Panc1 (cell line): ENCODE results near the gene STX12. TPM values are rescaled to one million over a fixed set of nuclear protein-coding genes. Genes with fewer than 3 reads are reported as not detected.
"Not testable (repeated sequence)": the region's sequence is repeated elsewhere in the genome, so short reads cannot be mapped to it uniquely, and the experiment has no call there.

Source experiments
- ATAC-seq: fragments of 200-7000 bp; cut with Tn5 transposase; 2 replicates; pipeline ENCODE4 v1.9.1; 2020; ENCODE audit warnings: mild to moderate bottlenecking, moderate library complexity
- BruUV-seq: library from RNA; stranded (reverse); fragments of 400-500 nt; replicated peaks from 2 replicates; lab custom pipeline; 2021; lab: Mats Ljungman, UMichigan
- CTCF ChIA-PET: fragments of 300-600 bp; sonication (Branson Sonifier 250); formaldehyde crosslinking; loops from one replicate; lab custom pipeline; 2022; ENCODE audit warnings: antibody characterized with exemption; lab: Charles Lee
- POLR2A ChIA-PET: fragments of 300-600 bp; sonication (Branson Sonifier 250); formaldehyde crosslinking; loops from one replicate; lab custom pipeline; 2022; ENCODE audit warnings: antibody characterized with exemption; lab: Charles Lee
- DNase-seq: peaks from one replicate; pipeline ENCODE4 v3.0.0-alpha.2; 2010; ENCODE audit warnings: low read depth, low spot score
- H3K27ac ChIP-seq: 2 replicates; pipeline ENCODE4 v1.5.1; 2011; ENCODE audit warnings: mild to moderate bottlenecking, low read length, inconsistent platforms
- H3K27me3 ChIP-seq: fragments of 200-500 bp; sonication (Bioruptor generic); 2 replicates; pipeline ENCODE4 v1.6.0; 2014; ENCODE audit warnings: low read length, inconsistent platforms; ENCODE audit not compliant: control insufficient read depth, insufficient read depth
- H3K36me3 ChIP-seq: fragments of 200-500 bp; sonication (Bioruptor generic); 2 replicates; pipeline ENCODE4 v1.5.1; 2014; ENCODE audit warnings: inconsistent platforms, mild to moderate bottlenecking, low read length, moderate library complexity; ENCODE audit not compliant: control insufficient read depth, insufficient read depth
- H3K4me1 ChIP-seq: 2 replicates; pipeline ENCODE4 v1.5.1; 2011; ENCODE audit warnings: inconsistent platforms, mild to moderate bottlenecking, low read length, moderate library complexity; ENCODE audit not compliant: control insufficient read depth, insufficient read depth
- H3K4me3 ChIP-seq, 2 experiments: 2 replicates each; pipeline ENCODE4 v1.5.1; 2011 to 2012; ENCODE audit warnings: low read depth in 2 of 2, low read length in 2 of 2, mild to moderate bottlenecking in 2 of 2, inconsistent platforms in 1 of 2, moderate library complexity in 1 of 2
- H3K9me3 ChIP-seq: fragments of 200-500 bp; sonication (Bioruptor generic); 2 replicates; pipeline ENCODE4 v1.5.1; 2014; ENCODE audit warnings: low read depth, mild to moderate bottlenecking, inconsistent platforms, low read length, moderate library complexity; ENCODE audit not compliant: control insufficient read depth, insufficient read depth
- POLR2AphosphoS5 ChIP-seq: IDR thresholded peaks from 2 replicates; pipeline ENCODE4 v1.6.1; 2012; ENCODE audit warnings: mild to moderate bottlenecking, low read depth, low read length, moderate library complexity
- SIN3A ChIP-seq: IDR thresholded peaks from 2 replicates; pipeline ENCODE4 v1.6.1; 2012; ENCODE audit warnings: low read depth, mild to moderate bottlenecking, low read length, moderate library complexity, borderline replicate concordance; ENCODE audit not compliant: insufficient read depth
- TCF7L2 ChIP-seq: IDR thresholded peaks from 2 replicates; pipeline ENCODE4 v1.6.1; 2011; ENCODE audit warnings: mild to moderate bottlenecking, low read depth, low read length, inconsistent platforms
- in situ Hi-C: cut with HindIII; loops from 2 replicates; pipeline ENCODE4 v1.10.0; 2016; ENCODE audit warnings: low sequenced_read_pairs, low pct_unique_long_range_greater_than_20kb
- intact Hi-C: fragments of 100-400 bp; cut with micrococcal nuclease; formaldehyde crosslinking; loops from one replicate; pipeline ENCODE4 v1.10.0; 2022; ENCODE audit not compliant: unreplicated experiment
- total RNA-seq: library from RNA; stranded (reverse); gene quantifications from one replicate; pipeline ENCODE4 v1.2.1, GENCODE V29; 2021; ENCODE audit not compliant: unreplicated experiment
- TF ChIP-seq, protein P1 (sequence below), 2 experiments: IDR thresholded peaks; 2 replicates each; pipeline ENCODE4 v1.6.1; 2011 to 2012; ENCODE audit warnings: low read depth in 2 of 2, control low read depth in 1 of 2, low read length in 1 of 2, mild to moderate bottlenecking in 1 of 2, moderate library complexity in 1 of 2; ENCODE audit not compliant: insufficient read depth in 1 of 2
- TF ChIP-seq, protein P2 (sequence below): fragments of 450-650 bp; IDR thresholded peaks from 2 replicates; pipeline ENCODE4 v1.5.1; 2017; ENCODE audit warnings: mild to moderate bottlenecking

The STX12 gene
- total RNA-seq, 1 experiment from 2014 or later: 25.3 TPM

DNA sequence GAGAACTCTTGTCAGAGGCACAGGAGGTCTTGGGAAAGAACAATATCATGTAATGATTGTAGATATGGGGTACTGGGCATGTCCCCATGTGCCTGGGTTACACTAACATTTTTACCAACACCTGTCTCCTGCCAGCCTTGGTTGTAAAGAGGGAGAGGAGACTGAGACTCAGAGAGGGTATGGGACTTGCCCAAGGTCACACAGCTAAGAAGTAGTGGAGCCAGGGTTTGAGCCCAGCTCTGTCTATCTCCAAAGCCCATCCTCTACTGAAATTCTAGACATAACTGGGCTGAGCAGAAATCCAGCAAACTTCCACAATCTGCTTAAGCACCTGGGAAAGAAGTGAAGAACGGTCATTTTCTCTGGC, 96.7 kb downstream of the STX12 start:
- Histone ChIP-seq H3K9me3 (no peaks in the 10 kb centered on the region), H3K36me3 (no peaks in the 10 kb centered on the region), H3K27me3 (no peaks in the 10 kb centered on the region), H3K4me3 (no peak overlapping the region), H3K4me1 (no peaks in the 10 kb centered on the region; the same call in 1 of the 2 replicates), H3K27ac (no peak overlapping the region)
- intact Hi-C loops (no loop called here), in situ Hi-C loops (no loop called here)
- ChIA-PET CTCF (no interaction called here), POLR2A (no interaction called here)
- BruUV-seq: no TSS peak
- ATAC-seq (no peak), DNase-seq (no peak)
- TF ChIP-seq TCF7L2: no peak
- TF ChIP-seq POLR2AphosphoS5: no peak
- TF ChIP-seq, protein P1, sequence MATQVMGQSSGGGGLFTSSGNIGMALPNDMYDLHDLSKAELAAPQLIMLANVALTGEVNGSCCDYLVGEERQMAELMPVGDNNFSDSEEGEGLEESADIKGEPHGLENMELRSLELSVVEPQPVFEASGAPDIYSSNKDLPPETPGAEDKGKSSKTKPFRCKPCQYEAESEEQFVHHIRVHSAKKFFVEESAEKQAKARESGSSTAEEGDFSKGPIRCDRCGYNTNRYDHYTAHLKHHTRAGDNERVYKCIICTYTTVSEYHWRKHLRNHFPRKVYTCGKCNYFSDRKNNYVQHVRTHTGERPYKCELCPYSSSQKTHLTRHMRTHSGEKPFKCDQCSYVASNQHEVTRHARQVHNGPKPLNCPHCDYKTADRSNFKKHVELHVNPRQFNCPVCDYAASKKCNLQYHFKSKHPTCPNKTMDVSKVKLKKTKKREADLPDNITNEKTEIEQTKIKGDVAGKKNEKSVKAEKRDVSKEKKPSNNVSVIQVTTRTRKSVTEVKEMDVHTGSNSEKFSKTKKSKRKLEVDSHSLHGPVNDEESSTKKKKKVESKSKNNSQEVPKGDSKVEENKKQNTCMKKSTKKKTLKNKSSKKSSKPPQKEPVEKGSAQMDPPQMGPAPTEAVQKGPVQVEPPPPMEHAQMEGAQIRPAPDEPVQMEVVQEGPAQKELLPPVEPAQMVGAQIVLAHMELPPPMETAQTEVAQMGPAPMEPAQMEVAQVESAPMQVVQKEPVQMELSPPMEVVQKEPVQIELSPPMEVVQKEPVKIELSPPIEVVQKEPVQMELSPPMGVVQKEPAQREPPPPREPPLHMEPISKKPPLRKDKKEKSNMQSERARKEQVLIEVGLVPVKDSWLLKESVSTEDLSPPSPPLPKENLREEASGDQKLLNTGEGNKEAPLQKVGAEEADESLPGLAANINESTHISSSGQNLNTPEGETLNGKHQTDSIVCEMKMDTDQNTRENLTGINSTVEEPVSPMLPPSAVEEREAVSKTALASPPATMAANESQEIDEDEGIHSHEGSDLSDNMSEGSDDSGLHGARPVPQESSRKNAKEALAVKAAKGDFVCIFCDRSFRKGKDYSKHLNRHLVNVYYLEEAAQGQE (IDR thresholded peaks at IDR 0.05; ENCODE audit: insufficient read depth in 1 of 2, low read depth in 2 of 2, low read length in 1 of 2): no peak
- no peak for TF ChIP-seq SIN3A
- TF ChIP-seq, protein P2, sequence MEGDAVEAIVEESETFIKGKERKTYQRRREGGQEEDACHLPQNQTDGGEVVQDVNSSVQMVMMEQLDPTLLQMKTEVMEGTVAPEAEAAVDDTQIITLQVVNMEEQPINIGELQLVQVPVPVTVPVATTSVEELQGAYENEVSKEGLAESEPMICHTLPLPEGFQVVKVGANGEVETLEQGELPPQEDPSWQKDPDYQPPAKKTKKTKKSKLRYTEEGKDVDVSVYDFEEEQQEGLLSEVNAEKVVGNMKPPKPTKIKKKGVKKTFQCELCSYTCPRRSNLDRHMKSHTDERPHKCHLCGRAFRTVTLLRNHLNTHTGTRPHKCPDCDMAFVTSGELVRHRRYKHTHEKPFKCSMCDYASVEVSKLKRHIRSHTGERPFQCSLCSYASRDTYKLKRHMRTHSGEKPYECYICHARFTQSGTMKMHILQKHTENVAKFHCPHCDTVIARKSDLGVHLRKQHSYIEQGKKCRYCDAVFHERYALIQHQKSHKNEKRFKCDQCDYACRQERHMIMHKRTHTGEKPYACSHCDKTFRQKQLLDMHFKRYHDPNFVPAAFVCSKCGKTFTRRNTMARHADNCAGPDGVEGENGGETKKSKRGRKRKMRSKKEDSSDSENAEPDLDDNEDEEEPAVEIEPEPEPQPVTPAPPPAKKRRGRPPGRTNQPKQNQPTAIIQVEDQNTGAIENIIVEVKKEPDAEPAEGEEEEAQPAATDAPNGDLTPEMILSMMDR: no peak

GRCh38 chr1:27871076-27871475, 98.1 kb downstream of the STX12 start:
- H3K4me1 ChIP-seq, H3K36me3 ChIP-seq, DNase-seq, H3K27me3 ChIP-seq, POLR2A ChIA-PET, in situ Hi-C loops, ATAC-seq, H3K27ac ChIP-seq, intact Hi-C loops, BruUV-seq, CTCF ChIA-PET, H3K9me3 ChIP-seq, H3K4me3 ChIP-seq: not testable (repeated sequence)

- intact Hi-C loops: no loop called here
- ATAC-seq: peak; percentile 84
- POLR2A ChIA-PET: interaction anchor here (0.5 kb wide), 1 partner anchor 146 kb away, joined by 7 read pairs; the partner anchor contains the start of gene FAM76A
- Histone ChIP-seq H3K4me3 (peak within 1 kb of the TSS; percentile 61 to 70), H3K36me3 (no peaks in the 10 kb centered on the region), H3K9me3 (no peaks in the 10 kb centered on the region), H3K27ac (peak within 1 kb of the TSS; percentile 31), H3K27me3 (no peaks in the 10 kb centered on the region), H3K4me1 (no peaks in the 10 kb centered on the region; the same call in none of the 2 replicates)
- in situ Hi-C loops: no loop called here
- TF ChIP-seq, protein P1 (IDR thresholded peaks at IDR 0.05; ENCODE audit: insufficient read depth in 1 of 2, low read depth in 2 of 2, low read length in 1 of 2): no peak
- TF ChIP-seq SIN3A: no peak
- no peak for TF ChIP-seq TCF7L2
- TF ChIP-seq, protein P2: no peak
- no peak for TF ChIP-seq POLR2AphosphoS5
- CTCF ChIA-PET: interaction anchor here (1.4 kb wide), 1 partner anchor 14 kb away, joined by 6 read pairs; no protein-coding TSS in a partner anchor
- no peak for DNase-seq
- no TSS peak for BruUV-seq
These were observed 99.2 kb downstream of the STX12 start, which contains the start of gene THEMIS2 for GRCh38 chr1:27872059-27872801. Gene THEMIS2 (plus strand): TSS chr1:27872544. CDS start chr1:27872572, 28 bp downstream.
